Bronchial epithelial cell (primary cell): ENCODE results near the gene PPL. TPM values are rescaled to one million over a fixed set of nuclear protein-coding genes. Genes with fewer than 3 reads are reported as not detected.

Experiments used
- DNase-seq: peaks from one replicate; pipeline ENCODE4 v3.0.0-alpha.2; 2010; ENCODE audit warnings: low read depth
- FAIRE-seq: peaks from 2 replicates; lab custom pipeline; 2011; peaks lifted over from hg19 to GRCh38; lab: Jason Lieb, UNC
- H3K27me3 ChIP-seq: 2 replicates; pipeline ENCODE4 v1.5.1; 2011; ENCODE audit warnings: low read length; ENCODE audit not compliant: control insufficient read depth, insufficient read depth
- H3K36me3 ChIP-seq: 2 replicates; pipeline ENCODE4 v1.5.1; 2011; ENCODE audit warnings: low read length; ENCODE audit not compliant: control insufficient read depth, insufficient read depth
- H3K4me3 ChIP-seq: 2 replicates; pipeline ENCODE4 v1.5.1; 2011; ENCODE audit warnings: mild to moderate bottlenecking, low read depth, low read length, control low read depth
- CTCF ChIP-seq: IDR thresholded peaks from 2 replicates; pipeline ENCODE4 v1.5.1; 2011; ENCODE audit warnings: mild to moderate bottlenecking, moderate library complexity, low read length, control low read depth, inconsistent platforms; ENCODE audit not compliant: insufficient read depth, severe bottlenecking
- total RNA-seq: library from RNA; depleted of rRNA; stranded (reverse); fragments of >200 nt; gene quantifications from 2 replicates; pipeline ENCODE4 v1.2.1, GENCODE V29; 2014

The PPL gene
- total RNA-seq, 1 donor from 2014 or later = 184 TPM

DNA sequence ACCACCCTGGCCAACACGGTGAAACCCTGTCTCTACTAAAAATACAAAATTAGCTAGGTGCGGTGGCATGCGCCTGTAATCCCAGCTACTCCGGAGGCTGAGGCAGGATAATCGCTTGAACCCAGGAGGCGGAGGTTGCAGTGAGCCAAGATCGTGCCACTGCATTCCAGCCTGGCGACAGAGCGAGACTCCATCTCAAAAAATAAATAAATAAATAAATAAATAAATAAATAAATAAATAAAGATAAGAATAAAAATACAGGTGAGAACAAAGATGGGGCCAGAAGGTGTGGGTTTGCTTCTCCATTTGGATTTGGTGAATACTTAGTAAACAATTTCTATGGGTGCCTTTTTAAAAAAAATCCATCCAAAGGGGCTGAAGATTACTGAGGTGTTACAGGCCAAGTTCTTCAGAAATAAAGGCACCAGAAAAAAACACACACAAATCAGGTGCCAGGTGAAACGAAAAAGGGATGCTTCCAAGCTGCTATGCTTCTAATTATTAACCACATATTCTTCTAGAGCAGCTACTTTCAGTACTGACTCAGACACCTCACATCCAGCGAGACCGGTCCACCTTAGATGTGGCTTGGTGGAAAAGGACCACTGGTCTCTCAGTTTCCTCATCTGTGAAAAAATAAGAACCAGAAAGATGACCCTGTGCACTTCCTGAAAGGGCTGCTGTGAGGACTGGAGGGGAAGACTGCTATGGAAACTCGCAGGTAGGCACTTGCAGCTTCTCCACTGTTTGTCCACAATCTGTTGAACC, 99.0 kb downstream of the PPL start:
- H3K27me3 ChIP-seq = no peaks in the 10 kb centered on the region
- no peak overlapping the region for H3K4me3 ChIP-seq
- FAIRE-seq (no peak), DNase-seq (no peak)
- TF ChIP-seq CTCF = no peak
- H3K36me3 ChIP-seq = peaks cover 24% of the 10 kb centered on the region

GRCh38 chr16:4836727-4837126, 100.2 kb downstream of the PPL start:
- FAIRE-seq (no peak), DNase-seq (no peak)
- TF ChIP-seq CTCF = no peak
- H3K4me3 ChIP-seq = no peak overlapping the region
- H3K27me3 ChIP-seq = no peaks in the 10 kb centered on the region
- H3K36me3 ChIP-seq = peaks cover 31% of the 10 kb centered on the region

DNA sequence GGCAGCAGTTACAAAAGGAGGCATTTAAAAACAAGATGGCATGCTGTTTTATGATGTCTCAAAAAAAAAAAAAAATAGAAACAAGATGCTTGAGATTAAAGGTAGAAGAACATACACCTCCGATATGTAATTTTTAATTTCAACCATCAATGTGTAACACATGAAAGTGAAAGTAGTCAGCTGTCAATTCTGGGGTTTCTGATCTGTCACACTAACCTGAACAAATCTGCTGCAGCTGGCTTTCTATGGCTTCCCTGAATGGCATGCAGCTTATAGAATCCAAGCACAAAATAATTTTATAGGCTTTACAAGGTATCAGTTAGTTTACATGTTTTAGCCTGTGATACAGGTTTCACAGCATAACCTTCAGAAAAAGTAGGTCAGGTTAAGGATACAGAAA, 103.4 kb downstream of the PPL start:
- Histone ChIP-seq H3K36me3 (peaks cover 26% of the 10 kb centered on the region), H3K4me3 (no peak overlapping the region), H3K27me3 (no peaks in the 10 kb centered on the region)
- TF ChIP-seq CTCF = no peak
- DNase-seq (no peak), FAIRE-seq (no peak)

DNA sequence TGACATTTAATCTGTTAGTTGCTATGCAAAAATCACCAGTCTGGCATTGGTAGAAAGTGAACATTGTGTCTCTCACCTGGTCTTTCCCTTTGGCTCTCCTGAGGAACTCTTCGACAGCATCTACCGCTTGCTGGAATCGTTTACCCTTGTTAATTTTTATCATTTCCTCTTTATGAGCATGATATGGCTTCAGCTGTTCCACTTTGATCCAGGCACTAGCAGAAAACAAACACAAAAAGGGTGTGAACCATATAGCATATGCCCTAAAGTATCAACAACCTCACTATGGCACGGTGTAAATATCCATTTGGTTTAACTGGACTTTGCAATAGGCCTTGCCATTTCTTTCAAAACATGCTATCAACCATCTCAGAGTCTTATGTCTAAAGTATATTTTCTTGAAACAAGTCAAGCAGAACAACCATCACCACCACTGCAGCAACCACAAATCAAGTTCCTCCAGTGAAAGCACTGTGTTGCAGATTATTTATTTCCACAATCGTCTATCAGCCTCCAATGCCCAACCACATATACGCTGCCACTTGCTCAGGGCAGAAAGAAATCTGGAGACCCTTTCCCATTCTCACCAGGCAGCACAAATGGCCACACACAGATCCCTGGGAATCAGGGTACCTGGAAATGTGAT, 104.1 kb downstream of the PPL start:
- TF ChIP-seq CTCF = no peak
- DNase-seq = no peak
- no peak for FAIRE-seq
- no peak overlapping the region for H3K4me3 ChIP-seq
- peaks cover 29% of the 10 kb centered on the region for H3K36me3 ChIP-seq
- no peaks in the 10 kb centered on the region for H3K27me3 ChIP-seq

Other genes starting within 250 kb of the PPL start
- gene NUDT16L1, start 243.6 kb downstream of the PPL start, total RNA-seq = 21.1 and 34.8 TPM in 2 replicates
- 13.3 and 16.8 TPM in 2 replicates for gene ANKS3, start 202.9 kb downstream of the PPL start, total RNA-seq
- gene DNAAF8, start 202.6 kb downstream of the PPL start, total RNA-seq = under 0.01 and 0.26 TPM in 2 replicates
- 5.8 TPM in 2 replicates for gene ZNF500, start 170.0 kb downstream of the PPL start, total RNA-seq
- gene SEPTIN12, start 148.8 kb downstream of the PPL start, total RNA-seq = not detected in 2 replicates
- gene SMIM22, start 141.8 kb downstream of the PPL start, total RNA-seq = 0.79 and 9.0 TPM in 2 replicates
- 16.1 and 19.8 TPM in 2 replicates for gene ROGDI, start 134.5 kb downstream of the PPL start, total RNA-seq
- gene GLYR1, start 89.9 kb downstream of the PPL start, total RNA-seq = 31.1 and 35.5 TPM in 2 replicates
- 17.6 and 21.8 TPM in 2 replicates for gene UBN1, start 89.7 kb downstream of the PPL start, total RNA-seq
- gene SEC14L5, start 21.2 kb upstream of the PPL start, total RNA-seq = under 0.01 and 0.13 TPM in 2 replicates
- 9.2 and 9.7 TPM in 2 replicates for gene NAGPA, start 96.8 kb upstream of the PPL start, total RNA-seq
- not detected in 2 replicates for gene C16orf89, start 128.8 kb upstream of the PPL start, total RNA-seq
- gene ALG1, start 134.7 kb upstream of the PPL start, total RNA-seq = 16.4 and 20.5 TPM in 2 replicates
- 12.3 and 16.6 TPM in 2 replicates for gene EEF2KMT, start 160.6 kb upstream of the PPL start, total RNA-seq